K562 (cell line): ENCODE data around the gene BAZ2A. TPM values are rescaled to one million over a fixed set of nuclear protein-coding genes. Genes with fewer than 3 reads are reported as not detected.

Experiments used
- BRF2 ChIP-seq: IDR thresholded peaks from 3 replicates; pipeline ENCODE4 v1.6.1; 2011; ENCODE audit warnings: borderline replicate concordance, mild to moderate bottlenecking; ENCODE audit not compliant: insufficient read length, insufficient read depth
- HLTF ChIP-seq: fragments of 450-650 bp; IDR thresholded peaks from 2 replicates; pipeline ENCODE4 v1.6.1; 2016
- MXI1 ChIP-seq: IDR thresholded peaks from 2 replicates; pipeline ENCODE4 v1.6.1; 2011; ENCODE audit warnings: low read depth, mild to moderate bottlenecking, improper control_type of control experiment, low read length
- POLR2B ChIP-seq: fragments of 450-650 bp; IDR thresholded peaks from 2 replicates; pipeline ENCODE4 v1.6.1; 2018; ENCODE audit warnings: low read depth; ENCODE audit not compliant: partially characterized antibody
- ZNF436 ChIP-seq: fragments of 250-450, 450-650 bp; sonication (Bioruptor Pico); formaldehyde crosslinking; IDR thresholded peaks from 2 replicates; pipeline ENCODE4 v1.7.0; 2020; ENCODE audit warnings: mild to moderate bottlenecking
- polyA plus RNA-seq, 8 experiments: library from polyadenylated mRNA; depleted of rRNA in 4 of 8; stranded (reverse) in 5 of 8; unstranded in 3 of 8; fragments of >200 nt; fragmentation: Nextera tagmentation in 2 of 8; fragmentation: Illumina TruSeq in 1 of 8; extraction: Ambion mirVana in 2 of 8; extraction: Trizol in 1 of 8; gene quantifications; 2 replicates each; pipeline versions ENCODE4 v1.2.1 to v1.2.3, GENCODE V29; 2011 to 2014; ENCODE audit warnings: inconsistent platforms in 1 of 8, missing spikeins in 1 of 8
- total RNA-seq, 7 experiments: library from RNA; depleted of rRNA in 6 of 7; stranded (reverse); fragments of >200 nt in 6 of 7; fragmentation: Illumina TruSeq in 2 of 7; extraction: Trizol in 2 of 7; gene quantifications; 2 replicates each; pipeline versions ENCODE4 v1.2.1 to v1.2.3, GENCODE V29; 2011 to 2021; ENCODE audit warnings: low replicate concordance in 1 of 7
- TF ChIP-seq, protein P1 (sequence below), 3 experiments: fragments of 200-800 bp in 1 of 3; sonication (Bioruptor generic) in 1 of 3; sonication (generic) in 1 of 3; formaldehyde crosslinking in 1 of 3; IDR thresholded peaks; 2 replicates each; pipeline versions ENCODE4 v1.6.1 to v1.8.0; 2016 to 2022; ENCODE audit warnings: mild to moderate bottlenecking in 2 of 3, missing compliant biosample characterization in 2 of 3, missing genetic modification characterization in 2 of 3, missing genetic modification reagents in 1 of 3
- TF ChIP-seq, protein P2 (sequence below), 2 experiments: fragments of 450-650 bp in 1 of 2; sonication (generic) in 1 of 2; formaldehyde crosslinking in 1 of 2; IDR thresholded peaks in 1 of 2; conservative IDR thresholded peaks in 1 of 2; 2 replicates each; pipeline versions ENCODE4 v1.6.1 to v1.8.1; 2016 to 2023; ENCODE audit warnings: mild to moderate bottlenecking in 2 of 2, moderate library complexity in 2 of 2, inconsistent platforms in 1 of 2, missing genetic modification reagents in 1 of 2

BAZ2A gene
- total and polyA plus RNA-seq, 9 of the 15 experiments (the other 6 are each of a cell fraction or from before 2014, with no cell fraction given): 4.5 to 86.4 (median 26.2) TPM

DNA sequence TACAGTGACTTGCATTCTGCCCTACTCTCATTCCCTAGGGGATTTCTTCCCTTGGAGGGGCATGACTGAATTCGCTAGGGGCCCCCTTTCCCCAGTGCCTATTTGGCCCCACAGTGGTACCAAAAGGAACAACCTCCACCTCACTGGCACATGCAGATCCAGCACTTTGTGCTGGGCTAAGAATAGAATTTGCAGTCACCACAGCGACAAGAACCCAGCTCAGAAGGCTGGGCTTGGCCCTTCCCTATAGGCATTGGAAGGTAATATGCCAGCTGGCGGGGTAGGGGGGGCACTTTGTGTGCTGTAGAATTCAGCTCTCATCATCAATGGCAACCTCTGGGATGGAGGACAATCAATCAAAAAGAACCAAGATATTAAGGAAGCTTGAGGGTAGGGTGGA lies 13.9 kb downstream of the BAZ2A start (continued):
- TF ChIP-seq, protein P1, sequence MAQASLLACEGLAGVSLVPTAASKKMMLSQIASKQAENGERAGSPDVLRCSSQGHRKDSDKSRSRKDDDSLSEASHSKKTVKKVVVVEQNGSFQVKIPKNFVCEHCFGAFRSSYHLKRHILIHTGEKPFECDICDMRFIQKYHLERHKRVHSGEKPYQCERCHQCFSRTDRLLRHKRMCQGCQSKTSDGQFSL (CRISPR knock-in tag; IDR thresholded peaks at IDR 0.05): no peak
- TF ChIP-seq, protein P1 (tag; IDR thresholded peaks at IDR 0.05): no peak
- no peak for TF ChIP-seq MXI1
- no peak for TF ChIP-seq HLTF
- no peak for TF ChIP-seq ZNF436 (CRISPR knock-in tag)
- no peak for TF ChIP-seq POLR2B
- TF ChIP-seq, protein P2, sequence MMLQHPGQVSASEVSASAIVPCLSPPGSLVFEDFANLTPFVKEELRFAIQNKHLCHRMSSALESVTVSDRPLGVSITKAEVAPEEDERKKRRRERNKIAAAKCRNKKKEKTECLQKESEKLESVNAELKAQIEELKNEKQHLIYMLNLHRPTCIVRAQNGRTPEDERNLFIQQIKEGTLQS (IDR thresholded peaks at IDR 0.05): no peak
- TF ChIP-seq, protein P2 (CRISPR knock-in tag; conservative IDR thresholded peaks at IDR 0.05): no peak
- no peak for TF ChIP-seq BRF2
